DMS153 treated with DMSO at 0.1 percent for 48 hours (cell line): ENCODE data around the gene PDE7B.
A peak's percentile ranks its signal among the peaks of the same experiment; 100 is the strongest.

ENCODE experiments used
- DNase-seq: peaks from one replicate; lab custom pipeline; 2025; ENCODE audit not compliant: unreplicated experiment; lab: John Stamatoyannopoulos, UW

Gene PDE7B

DNA sequence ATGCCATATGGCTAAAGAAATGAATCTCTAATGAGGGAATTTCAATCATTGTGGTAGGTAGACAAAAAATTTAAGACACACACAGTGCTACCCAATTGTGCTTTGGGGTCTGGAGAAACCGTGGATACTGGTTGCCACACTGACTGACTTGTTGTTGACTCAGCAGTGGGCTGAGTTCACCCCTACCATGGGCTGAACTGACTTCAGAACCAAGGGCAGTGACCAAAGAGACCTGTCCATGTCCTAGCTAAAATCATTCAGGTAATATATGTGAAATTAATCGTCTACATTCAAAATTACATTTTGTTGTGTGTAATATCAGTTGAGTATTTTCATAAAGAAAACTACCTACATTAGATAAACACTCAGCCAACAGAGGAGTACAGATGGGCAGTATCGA is 131.6 kb downstream of the PDE7B start:
- DNase-seq, result no peak

DNA sequence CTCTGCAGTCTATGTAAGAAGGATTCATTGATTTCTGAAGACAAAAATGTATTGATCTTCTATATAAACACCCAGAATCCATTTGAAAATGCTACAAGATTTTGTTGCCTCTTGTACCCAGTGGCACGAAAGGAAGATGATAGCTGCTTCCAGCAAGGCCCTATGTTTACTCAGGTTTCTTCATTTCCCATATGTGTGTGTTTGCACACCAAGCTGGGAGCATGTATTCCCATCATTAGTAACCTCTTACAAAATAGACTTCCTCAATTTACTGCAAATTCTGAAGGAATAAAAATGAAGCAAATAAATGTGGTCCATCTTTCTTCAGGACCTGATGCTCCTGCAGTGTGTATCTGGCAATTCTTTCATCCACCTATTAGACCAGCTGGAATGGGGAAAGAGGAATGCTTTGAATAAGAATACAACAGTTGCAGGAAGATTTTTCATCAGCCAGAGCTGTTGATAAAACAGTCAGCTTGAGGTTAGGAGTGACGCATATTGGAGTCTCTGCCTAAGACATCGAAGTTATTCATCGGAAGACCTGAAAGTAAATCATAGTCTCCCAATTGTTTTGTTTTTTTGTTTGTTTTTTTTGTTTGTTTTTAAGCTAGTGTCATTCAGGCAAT is 132.3 kb downstream of the PDE7B start:
- no peak for DNase-seq

DNA sequence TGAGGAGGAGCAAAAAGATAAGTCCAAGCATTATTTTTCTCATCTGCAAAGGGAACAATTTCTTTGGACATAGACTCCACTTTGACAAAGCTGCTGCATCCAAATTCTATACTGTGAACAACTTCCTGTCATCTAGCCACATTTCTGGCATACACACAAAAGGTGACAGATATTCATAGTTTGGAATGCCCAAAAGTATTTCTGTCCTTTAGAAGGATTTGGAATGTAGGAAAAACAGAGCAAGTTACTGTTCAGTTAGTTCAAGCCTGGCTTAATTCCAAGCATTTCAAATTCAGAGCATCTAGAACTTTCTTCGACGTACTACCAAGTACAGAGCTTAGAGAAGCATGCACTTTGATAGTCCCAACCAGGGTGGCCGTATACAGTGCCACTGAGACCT is 134.0 kb downstream of the PDE7B start:
- DNase-seq, result no peak

DNA sequence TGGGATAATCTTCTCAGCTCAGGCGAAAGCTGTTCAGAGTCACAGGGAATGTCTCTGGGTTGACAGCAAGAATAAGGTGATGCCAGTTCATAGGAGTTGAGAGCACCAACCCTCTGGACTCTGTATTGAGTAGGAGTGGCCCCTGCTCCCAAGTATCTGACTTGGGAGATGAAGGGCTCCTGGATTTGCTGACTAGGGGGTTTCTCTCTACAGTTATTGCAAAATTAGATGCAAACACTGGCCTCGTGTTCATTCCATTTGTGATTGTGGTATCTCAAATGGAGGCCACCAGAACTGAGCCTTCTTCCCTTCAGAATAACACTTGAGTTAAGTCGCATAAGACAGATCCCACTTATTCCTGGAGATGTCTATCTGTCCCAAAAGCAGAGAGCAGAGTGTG is 135.7 kb downstream of the PDE7B start:
- DNase-seq, result no peak

GRCh38 chr6:135990439-135990838 is 138.9 kb downstream of the PDE7B start:
- no peak for DNase-seq

DNA sequence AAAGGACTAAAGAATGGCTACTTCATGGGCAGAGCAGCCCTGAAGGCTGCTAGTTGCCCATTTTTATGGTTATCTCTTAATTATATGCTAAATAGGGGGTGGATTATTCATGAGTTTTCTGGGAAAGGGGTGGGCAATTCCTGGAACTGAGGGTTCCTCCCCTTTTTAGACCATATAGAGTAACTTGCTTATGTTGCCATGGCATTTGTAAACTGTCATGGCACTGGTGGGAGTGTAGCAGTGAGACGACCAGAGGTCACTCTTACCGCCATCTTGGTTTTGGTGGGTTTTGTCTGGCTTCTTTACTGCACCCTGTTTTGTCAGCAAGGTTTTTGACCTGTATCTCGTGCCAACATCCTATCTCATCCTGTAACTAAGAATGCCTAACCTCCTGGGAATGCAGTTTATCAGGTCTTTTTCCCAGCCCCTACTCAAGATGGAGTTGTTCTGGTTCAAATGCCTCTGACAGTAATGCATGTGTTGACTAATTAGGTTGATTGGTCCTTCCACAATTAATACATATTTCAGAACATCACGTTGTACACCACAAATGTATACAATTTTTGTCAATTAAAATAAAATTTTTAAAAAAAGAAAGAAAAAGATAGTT is 139.5 kb downstream of the PDE7B start:
- no peak for DNase-seq

- no peak for DNase-seq
Measured at GRCh38 chr6:135992739-135993138, 141.2 kb downstream of the PDE7B start.

- no peak for DNase-seq
Measured at GRCh38 chr6:135993361-135993760, 141.9 kb downstream of the PDE7B start.

DNA sequence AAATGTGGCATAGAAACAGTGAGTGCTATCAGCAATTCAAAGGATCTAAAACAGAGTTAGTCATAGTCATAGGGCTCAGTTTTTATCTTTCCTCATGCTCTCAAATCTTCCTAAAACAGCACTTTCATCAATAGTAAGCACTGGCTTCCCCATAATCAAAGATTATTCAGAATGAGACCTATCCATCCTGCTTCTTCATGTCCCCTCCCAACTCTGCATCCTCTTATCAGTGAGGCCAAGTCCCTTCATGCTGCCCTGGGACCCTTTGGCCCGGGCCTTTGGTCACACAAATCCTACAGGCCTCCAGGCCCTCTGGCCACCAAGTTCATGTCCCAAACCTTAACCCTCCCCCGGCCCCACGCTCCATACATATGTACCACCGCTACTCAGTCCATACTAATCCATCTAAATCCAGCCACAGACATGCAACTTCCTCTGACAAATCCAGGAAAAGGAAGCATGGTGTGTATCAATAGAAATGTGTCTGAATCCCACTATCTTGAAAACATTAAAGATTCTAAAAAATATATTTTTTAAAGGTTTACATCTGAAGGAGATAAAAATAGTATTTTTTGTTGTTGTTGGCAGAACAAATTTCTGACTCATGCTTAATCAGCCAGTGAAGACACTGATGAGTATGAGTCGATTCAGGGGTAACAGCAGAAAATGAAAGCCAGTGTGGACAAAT is 143.5 kb downstream of the PDE7B start:
- no peak for DNase-seq

GRCh38 chr6:135995545-135995898 is 144.0 kb downstream of the PDE7B start:
- no peak for DNase-seq

DNA sequence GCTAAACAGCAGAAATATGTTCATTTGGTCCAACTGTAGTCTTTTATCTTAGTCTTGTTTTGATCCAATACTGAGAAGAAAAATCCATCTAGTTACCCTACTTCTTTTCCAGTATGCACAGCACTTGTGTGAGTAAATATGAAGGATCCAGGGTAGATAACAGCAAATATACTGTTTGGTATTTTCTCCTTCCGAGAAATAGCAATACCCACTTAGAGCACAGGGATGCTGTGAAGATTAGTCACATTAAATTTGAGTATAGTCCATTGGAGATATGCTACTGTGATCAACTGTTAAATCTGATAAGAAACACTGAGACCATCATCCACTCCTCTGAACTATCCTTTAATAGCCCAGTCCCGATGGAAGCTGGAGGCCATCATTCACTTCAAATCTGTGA is 145.2 kb downstream of the PDE7B start:
- DNase-seq, result no peak

DNA sequence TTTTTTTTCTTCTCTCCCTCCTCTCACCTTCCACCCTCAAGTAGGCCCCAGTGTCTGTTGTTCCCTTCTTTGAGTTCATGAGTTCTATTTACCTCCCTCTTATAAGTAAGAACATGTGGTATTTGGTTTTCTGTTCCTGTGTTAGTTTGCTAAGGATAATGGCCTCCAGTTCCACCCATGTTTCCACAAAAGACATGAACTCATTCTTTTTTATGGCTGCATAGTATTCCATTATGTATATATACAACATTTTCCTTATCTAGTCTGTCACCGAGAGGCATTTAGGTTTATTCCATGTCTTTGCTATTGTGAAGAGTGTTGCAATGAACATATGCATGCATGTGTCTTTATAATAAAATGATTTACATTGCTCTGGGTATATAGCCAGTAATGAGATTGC is 147.9 kb downstream of the PDE7B start:
- DNase-seq, result no peak

DNA sequence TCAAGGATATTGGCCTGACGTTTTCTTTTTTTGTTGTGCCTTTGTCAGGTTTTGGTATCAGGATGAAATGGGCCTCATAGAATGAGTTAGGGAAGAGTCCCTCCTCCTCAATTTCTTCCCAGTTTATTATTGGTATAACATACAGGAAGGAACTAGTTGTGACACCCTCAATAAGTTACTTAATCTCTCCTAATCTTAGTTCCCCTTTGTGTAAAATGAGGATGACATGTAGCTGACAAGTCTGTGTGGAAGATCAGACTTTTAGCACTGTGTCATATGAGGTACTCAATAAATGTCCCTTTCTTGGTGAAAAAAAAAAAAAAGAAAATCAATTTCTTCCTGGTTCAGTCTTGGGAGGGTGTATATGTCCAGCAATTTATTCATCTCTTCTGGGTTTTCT is 155.8 kb downstream of the PDE7B start:
- DNase-seq, result no peak

GRCh38 chr6:136011475-136011874 is 160.0 kb downstream of the PDE7B start:
- DNase-seq, result no peak

GRCh38 chr6:136012198-136012887 is 160.8 kb downstream of the PDE7B start:
- DNase-seq, result no peak

- no peak for DNase-seq
Measured at GRCh38 chr6:136012943-136013342, 161.4 kb downstream of the PDE7B start.

GRCh38 chr6:136014454-136015437 is 163.2 kb downstream of the PDE7B start:
- DNase-seq, result no peak

DNA sequence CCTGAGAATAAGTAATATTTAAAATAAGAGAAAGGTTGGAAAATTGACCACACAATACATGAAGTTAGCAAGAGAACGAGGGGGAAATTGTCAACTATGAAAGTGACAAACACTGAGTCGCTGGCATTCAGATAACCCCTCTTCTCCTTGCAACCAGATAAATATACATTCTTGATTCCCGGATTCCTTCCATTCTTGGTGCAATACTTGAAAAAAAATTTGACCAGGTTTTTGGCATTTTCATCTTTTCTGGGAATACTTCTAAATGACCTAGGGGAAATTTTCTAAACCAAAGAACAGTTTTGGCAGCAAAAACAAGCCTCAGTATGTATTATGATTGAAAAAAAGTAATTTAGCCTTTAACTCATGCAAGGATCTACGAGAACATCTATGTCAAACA is 164.0 kb downstream of the PDE7B start:
- DNase-seq, result no peak

DNA sequence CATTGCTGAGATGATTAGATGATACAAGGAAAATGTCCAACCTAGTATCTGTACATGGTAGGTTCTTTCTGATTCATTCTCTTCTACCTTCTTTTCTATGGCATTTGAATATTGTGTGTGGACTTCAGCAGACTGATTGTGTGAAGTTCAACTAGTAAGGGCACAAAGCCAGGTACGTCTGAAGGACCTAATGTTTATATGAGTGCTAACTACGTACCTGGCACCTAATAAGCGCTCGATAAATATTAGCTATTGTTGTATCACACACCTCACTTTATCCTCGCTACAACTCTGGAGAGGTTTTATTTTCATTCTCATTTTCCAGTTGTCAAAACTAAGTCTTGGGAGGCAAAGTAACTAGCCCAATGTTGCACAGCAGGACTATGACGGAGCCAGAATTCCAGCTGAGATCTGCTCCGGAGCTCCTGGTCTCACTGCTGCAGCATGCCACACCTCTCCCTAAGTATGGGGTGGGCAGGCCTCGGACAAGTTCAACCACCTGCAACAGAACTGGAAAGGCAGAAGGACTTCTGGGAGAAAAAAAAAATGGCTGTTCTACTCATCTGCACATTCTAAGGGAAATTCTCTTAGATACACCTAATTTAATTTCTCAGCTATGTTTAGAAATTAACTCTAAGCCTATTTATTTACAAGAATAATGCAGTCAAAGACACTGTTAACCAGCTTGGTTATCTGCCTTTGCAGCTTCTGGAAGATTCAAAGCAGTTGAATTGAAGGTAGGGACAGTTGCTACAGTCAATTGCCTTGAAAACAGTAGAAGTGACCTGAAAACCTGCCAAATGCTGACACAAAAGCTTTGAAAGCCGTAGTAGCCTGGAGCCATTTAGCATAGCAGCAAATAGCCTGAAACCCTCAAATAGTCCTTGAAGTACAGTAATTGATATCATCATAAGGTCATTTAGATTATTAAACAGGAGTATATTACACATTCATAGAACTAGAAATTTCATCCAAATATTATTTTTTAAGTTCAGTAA is 165.0 kb downstream of the PDE7B start:
- peak; percentile 17 for DNase-seq

- DNase-seq, result no peak
Measured at GRCh38 chr6:136020691-136021090, 169.2 kb downstream of the PDE7B start.
